NB4 (cell line): ENCODE data around the gene CDH2.

ENCODE experiments used
- DNase-seq: peaks from one replicate; pipeline ENCODE4 v3.0.0; 2010; ENCODE audit warnings: low read depth
- H3K4me3 ChIP-seq: one replicate; pipeline ENCODE4 v1.5.1; 2011; ENCODE audit warnings: mild to moderate bottlenecking, low read depth, low read length, moderate library complexity
- CTCF ChIP-seq: IDR thresholded peaks from one replicate; pipeline ENCODE4 v1.5.1; 2012; ENCODE audit warnings: low read depth, low read length
- MAX ChIP-seq: IDR thresholded peaks from 2 replicates; pipeline ENCODE4 v1.6.1; 2011; ENCODE audit warnings: low read depth, low read length
- MYC ChIP-seq: IDR thresholded peaks from 2 replicates; pipeline ENCODE4 v1.6.1; 2011; ENCODE audit warnings: low read depth, low read length
- POLR2A ChIP-seq: IDR thresholded peaks from 2 replicates; pipeline ENCODE4 v1.6.1; 2011; ENCODE audit warnings: mild to moderate bottlenecking; ENCODE audit not compliant: insufficient read length; ENCODE audit errors: extremely low read depth

Gene CDH2

GRCh38 chr18:28181616-28182015 lies 4.7 kb upstream of the CDH2 start:
- TF ChIP-seq MAX (no peak), CTCF (no peak), POLR2A (no peak), MYC (no peak)
- no peak overlapping the region for H3K4me3 ChIP-seq

GRCh38 chr18:28178720-28179119 lies 1.8 kb upstream of the CDH2 start:
- no peak for DNase-seq
- no peak for TF ChIP-seq MAX
- no peak for TF ChIP-seq CTCF
- TF ChIP-seq MYC: no peak
- no peak for TF ChIP-seq POLR2A

More at GRCh38 chr18:28181616-28182015, 4.7 kb upstream of the CDH2 start:
- DNase-seq: no peak

GRCh38 chr18:28177828-28178635 lies 1.1 kb upstream of the CDH2 start:
- TF ChIP-seq MYC (no peak), CTCF (no peak), MAX (no peak), POLR2A (no peak)
- DNase-seq: no peak
- no peak overlapping the region for H3K4me3 ChIP-seq

More at GRCh38 chr18:28178720-28179119, 1.8 kb upstream of the CDH2 start:
- no peak overlapping the region for H3K4me3 ChIP-seq

- TF ChIP-seq CTCF (no peak), POLR2A (no peak), MAX (no peak), MYC (no peak)
- H3K4me3 ChIP-seq: no peak overlapping the region
- no peak for DNase-seq
Measured at GRCh38 chr18:28176698-28176947, 307 bp downstream of the CDH2 start.

- H3K4me3 ChIP-seq: no peak overlapping the region
- no peak for DNase-seq
Measured at GRCh38 chr18:28175930-28176697, 816 bp downstream of the CDH2 start.

More at GRCh38 chr18:28175930-28176697, 816 bp downstream of the CDH2 start:
- no peak for TF ChIP-seq CTCF
